ENCODE measurements around the gene CLSTN2. TPM values are rescaled to one million over a fixed set of nuclear protein-coding genes. Genes with fewer than 3 reads are reported as not detected.

Gene CLSTN2
- total and polyA plus RNA-seq, 2 of the 8 experiments (the other 6 are each of a cell fraction or from before 2014, with no cell fraction given) = 0.39 to 0.52 TPM

DNA sequence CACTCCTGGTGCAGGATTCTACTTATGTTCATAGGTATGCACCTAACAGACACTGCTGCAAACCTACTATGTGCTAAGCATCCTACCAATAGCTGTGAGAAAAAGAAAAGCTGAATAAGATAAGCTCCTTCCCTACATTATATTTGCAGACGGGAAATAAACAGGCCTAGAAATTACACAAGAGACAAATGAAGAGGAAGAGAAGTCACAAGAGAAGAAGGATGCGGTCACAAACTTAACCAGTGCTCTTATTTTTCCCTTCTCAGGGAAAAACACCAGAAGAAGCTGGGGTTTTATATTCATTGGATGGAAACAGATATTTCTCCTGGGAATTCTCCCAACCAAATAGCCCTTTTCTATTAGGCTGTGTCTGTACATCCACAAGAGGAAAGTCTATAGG is 633.1 kb downstream of the CLSTN2 start:
- Histone ChIP-seq H3K56ac (replicated peaks; ENCODE audit: insufficient read length, low read depth, low read length) (no peak overlapping the region), H3K79me2 (ENCODE audit: control insufficient read depth in 1 of 2, insufficient read depth in 2 of 2, low read length in 2 of 2) (no peaks in the 10 kb centered on the region), H2BK120ac (replicated peaks; ENCODE audit: low read depth, low read length) (no peak overlapping the region), H2AFZ (ENCODE audit: low read length) (no peak overlapping the region), H3K4me2 (ENCODE audit: insufficient read depth in 1 of 2, low read depth in 2 of 2, low read length in 2 of 2) (no peak overlapping the region), H3K4me1 (replicated peaks in 1 of 4; ENCODE audit: control insufficient read depth in 3 of 4, insufficient read depth in 4 of 4, low read length in 3 of 4) (no peaks in the 10 kb centered on the region), H3K18ac (ENCODE audit: extremely low read depth, low read length) (no peak overlapping the region), H3K4ac (replicated peaks; ENCODE audit: insufficient read length, low read depth, low read length) (no peak overlapping the region), H3K23me2 (ENCODE audit: low read depth, low read length) (no peaks in the 10 kb centered on the region), H3K27ac (ENCODE audit: low read depth, low read length) (no peak overlapping the region), H2BK15ac (ENCODE audit: low read length) (no peak overlapping the region), H2BK5ac (ENCODE audit: low read depth, low read length) (no peak overlapping the region), H3K4me3 (ENCODE audit: extremely low read depth in 1 of 4, insufficient read depth in 2 of 4, low read depth in 3 of 4, low read length in 4 of 4) (no peak overlapping the region), H4K91ac (replicated peaks; ENCODE audit: insufficient read length, low read length) (no peak overlapping the region), H3K23ac (ENCODE audit: insufficient read length) (no peak overlapping the region), H3K14ac (ENCODE audit: insufficient read length) (no peak overlapping the region), H4K20me1 (replicated peaks in 1 of 2; ENCODE audit: control insufficient read depth in 1 of 2, insufficient read depth in 2 of 2, low read length in 2 of 2) (no peaks in the 10 kb centered on the region), H3K9ac (replicated peaks in 1 of 4; ENCODE audit: extremely low read depth in 1 of 4, low read depth in 3 of 4, low read length in 3 of 4) (no peak overlapping the region), H2BK20ac (ENCODE audit: low read length) (no peak overlapping the region), H3K79me1 (ENCODE audit: low read depth, low read length) (no peaks in the 10 kb centered on the region), H3K27me3 (replicated peaks in 1 of 4; ENCODE audit: control insufficient read depth in 3 of 4, extremely low read depth in 1 of 4, insufficient read depth in 3 of 4, low read length in 3 of 4) (no peaks in the 10 kb centered on the region; a peak in 1 of 7 replicates), H2AK5ac (ENCODE audit: low read depth, low read length) (no peak overlapping the region), H2BK12ac (ENCODE audit: low read depth, low read length) (no peak overlapping the region), H3K9me3 (ENCODE audit: insufficient read depth in 2 of 2, low read depth in 1 of 2, low read length in 1 of 2) (no peaks in the 10 kb centered on the region), H4K5ac (ENCODE audit: insufficient read length, low read depth, low read length) (no peak overlapping the region), H4K8ac (ENCODE audit: extremely low read depth, insufficient read depth, low read length) (no peak overlapping the region), H3K36me3 (ENCODE audit: control insufficient read depth in 2 of 4, insufficient read depth in 4 of 4, low read length in 3 of 4) (no peaks in the 10 kb centered on the region; a peak in 2 of 8 replicates)
- FAIRE-seq = no peak
- CTCF ChIA-PET (ENCODE audit: partially characterized antibody) = interaction anchor here (0.7 to 1.5 kb wide), 3 partner anchors 9 to 373 kb away, joined by 3 read pairs; no protein-coding TSS in a partner anchor
- TF ChIP-seq BACH1 (IDR thresholded peaks at IDR 0.05; ENCODE audit: low read length) (no peak), POU5F1 (IDR thresholded peaks at IDR 0.05; ENCODE audit: low read depth, low read length) (no peak), CHD2 (IDR thresholded peaks at IDR 0.05; ENCODE audit: low read length) (no peak), SIX5 (IDR thresholded peaks at IDR 0.05; ENCODE audit: low read depth, low read length) (no peak), EP300 (IDR thresholded peaks at IDR 0.05; ENCODE audit: borderline replicate concordance in 1 of 2, low read depth in 2 of 2, low read length in 2 of 2) (no peak), ATF2 (IDR thresholded peaks at IDR 0.05; ENCODE audit: low read length) (no peak), CBX5 (IDR thresholded peaks at IDR 0.05; ENCODE audit: low read depth, low read length) (no peak), RFX5 (IDR thresholded peaks at IDR 0.05; ENCODE audit: borderline replicate concordance, low read depth, low read length) (no peak), SP2 (IDR thresholded peaks at IDR 0.05; ENCODE audit: low read length) (no peak)
- TF ChIP-seq, protein P1, sequence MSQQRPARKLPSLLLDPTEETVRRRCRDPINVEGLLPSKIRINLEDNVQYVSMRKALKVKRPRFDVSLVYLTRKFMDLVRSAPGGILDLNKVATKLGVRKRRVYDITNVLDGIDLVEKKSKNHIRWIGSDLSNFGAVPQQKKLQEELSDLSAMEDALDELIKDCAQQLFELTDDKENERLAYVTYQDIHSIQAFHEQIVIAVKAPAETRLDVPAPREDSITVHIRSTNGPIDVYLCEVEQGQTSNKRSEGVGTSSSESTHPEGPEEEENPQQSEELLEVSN (IDR thresholded peaks at IDR 0.05) = no peak
- POLR2A ChIA-PET (ENCODE audit: partially characterized antibody) = interaction anchor here (1.5 kb wide), 1 partner anchor 21 kb away, joined by 3 read pairs; no protein-coding TSS in a partner anchor
- no peak for DNase-seq (ENCODE audit: low read depth in 1 of 2, low spot score in 2 of 2)
- 98% methylated on average over 2 of the region's 2 CpGs; no CpG with 5 or more reads in 1 of the 2 experiments for WGBS, 2 experiments (ENCODE audit: extremely low coverage in 1 of 2, insufficient coverage in 1 of 2, insufficient read length in 1 of 2, insufficient replicate concordance in 2 of 2, low coverage in 1 of 2, low lambda C conversion rate in 2 of 2, missing lambda C conversion rate in 1 of 2)

All from H1 (cell line).